T47D (cell line): ENCODE results near the gene TM6SF1.
"Not testable (repeated sequence)": the region's sequence is repeated elsewhere in the genome, so short reads cannot be mapped to it uniquely, and the experiment has no call there.

Experiments used
- DNase-seq, 2 experiments: peaks; one replicate each; pipeline versions ENCODE4 v3.0.0 to v3.0.0-alpha.2; 2011 to 2012; ENCODE audit warnings: low read depth in 1 of 2, low spot score in 1 of 2
- JUND ChIP-seq: IDR thresholded peaks from 2 replicates; pipeline ENCODE4 v1.6.1; 2012; ENCODE audit warnings: low read depth
- in situ Hi-C: cut with HindIII; loops from 2 replicates; pipeline ENCODE4 v1.10.0; 2016; ENCODE audit warnings: low sequenced_read_pairs, low pct_unique_long_range_greater_than_20kb

TM6SF1 gene

DNA sequence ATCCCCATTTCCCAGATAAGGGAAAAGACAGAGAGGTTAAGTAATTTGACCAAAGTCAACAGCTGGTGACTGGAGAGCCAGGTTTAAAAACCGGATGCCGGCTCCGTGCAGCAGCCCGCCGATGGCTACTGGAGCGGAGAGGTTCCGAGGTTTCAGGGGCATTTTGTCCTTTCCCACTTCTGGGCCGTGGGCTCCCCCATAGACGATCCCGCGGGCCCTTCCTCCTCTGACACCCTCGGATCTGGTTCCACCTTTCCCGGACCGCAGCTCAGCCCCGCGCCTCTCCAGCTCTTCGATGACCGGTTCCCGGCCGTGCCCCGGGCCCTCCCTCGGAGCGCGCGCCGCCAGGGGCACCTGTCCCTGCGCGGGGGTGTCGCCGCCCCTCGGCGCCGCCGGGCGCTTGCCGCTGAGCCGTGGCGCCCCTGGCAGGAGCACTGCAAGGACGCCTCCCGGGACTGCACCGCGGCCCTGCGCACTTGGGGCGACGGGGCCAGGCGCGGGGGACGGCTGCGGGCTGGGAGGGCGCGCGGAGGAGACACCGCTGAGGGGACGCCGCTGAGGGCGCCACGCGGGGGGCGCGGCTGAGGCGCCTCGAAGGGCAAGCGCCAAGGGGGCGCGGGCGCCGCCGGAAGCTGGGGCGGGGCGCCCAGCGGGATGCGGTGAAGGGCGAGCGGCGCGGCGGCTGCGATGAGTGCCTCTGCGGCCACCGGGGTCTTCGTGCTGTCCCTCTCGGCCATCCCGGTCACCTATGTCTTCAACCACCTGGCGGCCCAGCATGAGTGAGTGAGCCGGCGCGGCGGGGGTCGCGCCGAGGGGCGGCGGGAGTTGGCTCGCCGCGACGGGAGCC, at the start of gene TM6SF1:
Gene TM6SF1 (plus strand): TSS at position 652 of the 847 bp plus-strand sequence. CDS start 36 bp downstream, at position 688.
- TF ChIP-seq JUND: no peak
- in situ Hi-C loops: no loop called here
- no peak for DNase-seq

GRCh38 chr15:83057696-83058376, 49.6 kb upstream of the TM6SF1 start:
- DNase-seq: no peak
- no peak for TF ChIP-seq JUND

GRCh38 chr15:83061680-83062079, 45.8 kb upstream of the TM6SF1 start:
- TF ChIP-seq JUND: no peak
- no peak for DNase-seq
- in situ Hi-C loops: no loop called here

More at GRCh38 chr15:83057696-83058376, 49.6 kb upstream of the TM6SF1 start:
- in situ Hi-C loops: no loop called here

DNA sequence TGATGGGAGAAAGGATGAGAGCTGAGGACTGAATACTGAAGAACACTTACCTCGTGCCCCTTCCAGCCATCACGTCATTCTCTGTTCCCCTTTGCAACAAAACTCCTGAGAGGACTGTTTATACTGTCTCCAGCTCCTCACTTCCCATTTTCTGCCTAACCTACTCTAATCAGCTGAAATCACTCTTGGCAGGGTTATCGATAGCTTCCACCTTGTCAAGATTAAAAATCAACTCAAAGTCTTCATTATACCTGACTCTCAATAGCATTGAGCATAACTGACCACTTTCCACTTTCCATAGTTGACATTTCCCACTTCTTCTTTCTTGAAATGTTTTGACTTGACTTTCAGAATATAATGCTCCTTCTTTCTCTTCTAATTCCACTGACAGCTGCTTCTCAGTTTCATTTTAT, 44.7 kb upstream of the TM6SF1 start:
- in situ Hi-C loops: no loop called here
- TF ChIP-seq JUND: no peak
- DNase-seq: no peak

DNA sequence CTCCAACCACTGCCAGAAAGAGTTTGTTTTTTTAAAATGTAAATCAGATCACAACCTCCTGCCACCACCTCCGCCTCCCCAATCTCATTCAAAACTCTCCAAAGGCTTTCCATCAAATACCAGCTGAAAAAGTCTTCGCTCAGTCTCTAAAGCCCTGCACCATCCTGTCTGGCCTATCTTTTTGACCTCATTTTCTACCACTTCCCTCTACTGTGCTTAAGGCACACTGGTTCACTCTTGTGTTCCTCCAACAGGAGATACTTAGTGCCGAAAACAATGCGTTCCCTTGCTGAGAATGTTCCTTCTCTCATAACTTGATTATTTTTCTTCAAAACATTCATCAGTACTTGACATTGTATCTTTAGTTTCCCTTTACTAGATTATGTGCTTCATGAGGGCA, 43.9 kb upstream of the TM6SF1 start:
- DNase-seq: no peak
- no peak for TF ChIP-seq JUND
- in situ Hi-C loops: no loop called here

- no peak for DNase-seq
- no peak for TF ChIP-seq JUND
- in situ Hi-C loops: no loop called here
These were observed 42.6 kb upstream of the TM6SF1 start for GRCh38 chr15:83064859-83065258.

- in situ Hi-C loops: no loop called here
- DNase-seq: no peak
- no peak for TF ChIP-seq JUND
These were observed 42.0 kb upstream of the TM6SF1 start for GRCh38 chr15:83065431-83065830.

DNA sequence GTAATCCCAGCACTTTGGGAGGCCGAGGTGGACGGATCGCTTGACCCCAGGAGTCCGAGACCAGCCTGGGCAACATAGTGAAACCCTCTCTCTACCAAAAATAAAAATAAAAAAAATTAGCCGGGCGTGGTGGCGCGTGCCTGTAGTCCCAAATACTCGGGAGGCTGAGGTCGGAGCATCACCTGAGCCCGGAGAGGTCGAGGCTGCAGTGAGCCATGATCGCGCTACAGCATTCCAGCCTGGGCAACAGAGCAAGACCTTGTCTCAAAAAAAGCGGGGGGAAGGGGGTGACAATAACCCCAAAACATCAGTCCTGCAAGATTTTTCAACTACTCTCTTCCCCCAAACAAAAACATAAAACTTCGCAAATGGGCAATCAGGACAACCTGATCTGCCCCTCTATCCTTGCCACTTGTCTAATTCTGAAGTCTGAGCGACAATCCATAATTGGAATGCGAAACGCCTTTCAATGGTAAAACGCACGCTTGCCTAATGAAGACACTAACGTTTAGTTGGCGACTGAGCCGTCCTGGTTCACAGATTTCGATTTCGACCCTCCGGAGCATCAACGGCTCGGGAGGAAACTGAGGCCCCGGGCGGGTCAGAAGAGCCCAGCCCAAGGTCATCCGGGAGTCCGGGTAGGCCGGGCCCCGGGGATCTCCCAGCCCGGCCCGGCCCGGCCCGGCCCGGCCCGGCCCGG, 41.3 kb upstream of the TM6SF1 start:
- no peak for TF ChIP-seq JUND
- DNase-seq: peak in 1 of 2 experiments; percentile 16
- in situ Hi-C loops: no loop called here

GRCh38 chr15:83066734-83067637, 40.5 kb upstream of the TM6SF1 start, which contains the start of gene BTBD1:
TSS of gene BTBD1 (minus strand) at chr15:83067252. CDS start at chr15:83067151, 101 bp downstream.
- in situ Hi-C loops: no loop called here
- TF ChIP-seq JUND: no peak
- peak; percentile 91 to 94 for DNase-seq

DNA sequence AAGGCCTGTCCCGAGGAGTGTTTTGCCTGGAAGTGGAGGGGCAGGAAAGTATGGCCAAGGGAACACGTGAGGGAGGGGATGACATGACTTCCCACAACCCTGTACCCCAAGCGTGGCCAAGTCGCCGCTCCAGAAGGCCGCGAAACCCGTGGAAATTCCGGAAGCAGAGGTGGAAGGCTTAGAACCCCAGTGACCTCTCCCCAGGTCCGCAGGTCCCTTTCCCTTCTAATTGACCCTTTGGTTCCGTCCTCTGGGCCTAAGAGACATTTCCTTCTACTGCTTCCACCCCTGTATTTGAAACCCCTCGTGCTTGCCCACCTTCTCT, 39.8 kb upstream of the TM6SF1 start:
- TF ChIP-seq JUND: no peak
- in situ Hi-C loops: no loop called here
- DNase-seq: no peak

- TF ChIP-seq JUND: no peak
- in situ Hi-C loops: no loop called here
- DNase-seq: no peak
These were observed 39.4 kb upstream of the TM6SF1 start for GRCh38 chr15:83068054-83068453.

- in situ Hi-C loops: not testable (repeated sequence)
- DNase-seq: peak in 1 of 2 experiments; percentile 73
These were observed 38.2 kb upstream of the TM6SF1 start for GRCh38 chr15:83069211-83069642.
